ENCODE results near the gene MGAT4B. TPM values are rescaled to one million over a fixed set of nuclear protein-coding genes. Genes with fewer than 3 reads are reported as not detected.

MGAT4B gene
- total and polyA plus RNA-seq, 4 experiments from 2014 or later: 8.3 to 121 (median 71.5) TPM

DNA sequence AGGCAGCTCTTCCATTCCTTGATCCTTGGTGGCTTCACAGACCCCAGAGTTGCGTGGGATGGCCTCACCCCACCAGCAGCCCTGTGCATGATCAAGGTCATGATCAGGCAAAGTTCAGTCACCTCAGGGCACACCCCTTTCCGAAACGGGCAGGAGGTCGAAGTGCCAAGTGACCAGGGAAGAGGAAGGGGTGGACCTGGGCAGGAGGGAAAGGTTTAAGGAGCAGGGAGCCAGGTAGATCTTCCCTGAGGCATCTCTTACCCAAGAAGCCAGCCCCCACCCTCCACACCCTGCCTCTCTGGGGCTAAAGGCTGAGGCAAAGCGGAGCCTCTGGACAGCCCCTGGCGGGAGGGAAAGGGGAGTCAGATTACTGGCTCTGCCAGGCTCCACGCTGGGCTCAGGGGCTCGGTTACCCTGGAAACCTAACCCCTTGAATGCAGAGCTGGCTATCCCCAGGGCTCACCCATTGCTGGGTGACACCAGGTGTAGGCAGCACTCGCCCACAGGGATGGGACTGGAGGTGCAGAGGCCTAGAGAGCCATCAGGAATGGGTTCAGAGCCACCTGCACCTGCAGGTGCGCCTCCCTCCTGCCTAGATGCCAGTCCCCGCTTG lies 3.6 kb downstream of the MGAT4B start:
- H3K27ac Mint-ChIP-seq: peak overlapping the region in 4 of 7 donors; percentile 27 to 87 (median 51)
- ChIA-PET POLR2A (ENCODE audit: partially characterized antibody) (interaction anchor here (1.0 to 8.7 kb wide), 9 partner anchors 7 to 105 kb away, joined by 3 to 159 read pairs (median 6); partner anchors contain the start of genes LTC4S, MAML1, MRNIP and SQSTM1), CTCF (ENCODE audit: partially characterized antibody) (interaction anchor here (1.2 to 4.9 kb wide), 10 partner anchors 40 to 288 kb away, joined by 3 to 57 read pairs (median 5); partner anchors contain the start of genes MAML1, MRNIP and TBC1D9B)
- peaks cover 42% of the 10 kb centered on the region for H3K4me1 ChIP-seq (ENCODE audit: insufficient read depth, low read length)
- no peak overlapping the region for H3K27ac ChIP-seq (ENCODE audit: low read depth, low read length)
- no peaks in the 10 kb centered on the region for H3K27me3 Mint-ChIP-seq
- peak overlapping the region in 1 of 8 donors; percentile 10 for H3K4me3 Mint-ChIP-seq
- H3K36me3 ChIP-seq (ENCODE audit: insufficient read depth, low read length): peaks cover 16% of the 10 kb centered on the region
- H3K9me3 ChIP-seq (ENCODE audit: control insufficient read depth in 1 of 2, low read length in 2 of 2): no peaks in the 10 kb centered on the region
- H3K9me3 Mint-ChIP-seq: no peaks in the 10 kb centered on the region
- H3K36me3 Mint-ChIP-seq: peaks cover 3 to 21% of the 10 kb centered on the region in 2 donors
- intact Hi-C loops (cut with micrococcal nuclease): loop anchor here (1.0 to 10.0 kb wide), 4 partner anchors 34 to 287 kb away; partner anchors contain the start of gene RNF130
- peaks cover 14 to 47% (median 30%) of the 10 kb centered on the region in 4 donors for H3K4me1 Mint-ChIP-seq
- no peak for DNase-seq
- no peak overlapping the region for H3K4me3 ChIP-seq (ENCODE audit: low read length in 2 of 2)
- no peaks in the 10 kb centered on the region for H3K27me3 ChIP-seq (ENCODE audit: insufficient read depth, low read length)

DNA sequence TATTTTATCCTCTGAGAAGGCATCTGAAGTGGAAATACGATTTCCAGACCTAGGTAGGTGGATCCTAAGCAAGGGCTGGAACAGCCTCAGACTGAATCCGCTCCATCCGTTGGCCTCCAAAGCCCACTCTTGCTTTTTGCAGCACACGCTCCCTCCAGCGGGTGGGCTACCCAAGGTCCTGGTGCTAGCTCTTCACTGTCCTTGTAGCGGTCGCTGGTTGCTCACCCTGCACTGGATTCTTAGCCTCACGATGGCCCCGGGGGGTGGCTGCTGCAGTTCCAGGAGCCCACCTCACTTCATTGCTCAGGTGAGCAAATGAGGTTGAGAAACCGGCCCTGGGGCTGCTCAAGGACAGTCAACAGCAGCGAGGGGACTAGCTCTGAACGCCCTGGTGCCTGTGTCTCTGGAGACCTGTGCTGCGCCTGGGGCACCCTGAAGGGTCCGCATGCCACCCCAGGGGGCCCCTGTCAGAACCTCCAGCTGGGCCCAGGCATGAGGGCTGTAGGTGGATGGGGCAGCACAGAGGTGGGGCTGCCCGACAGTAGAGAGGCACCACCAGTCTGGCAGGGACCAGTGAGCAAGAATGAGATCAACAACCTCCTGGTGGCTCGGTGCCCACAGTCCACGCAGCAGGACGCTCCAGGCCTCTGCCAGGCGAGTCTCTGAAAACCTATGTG lies 4.3 kb downstream of the MGAT4B start:
- Mint-ChIP-seq H3K9me3 (no peaks in the 10 kb centered on the region), H3K27ac (peak overlapping the region in 6 of 7 donors; percentile 27 to 85 (median 66)), H3K4me3 (peak overlapping the region in 2 of 8 donors; percentile 43 to 81), H3K36me3 (peaks cover 3 to 24% of the 10 kb centered on the region in 2 donors), H3K27me3 (no peaks in the 10 kb centered on the region), H3K4me1 (peaks cover 14 to 48% (median 30%) of the 10 kb centered on the region in 4 donors)
- Histone ChIP-seq H3K9me3 (ENCODE audit: control insufficient read depth in 1 of 2, low read length in 2 of 2) (no peaks in the 10 kb centered on the region), H3K27ac (ENCODE audit: low read depth, low read length) (no peak overlapping the region), H3K27me3 (ENCODE audit: insufficient read depth, low read length) (no peaks in the 10 kb centered on the region), H3K36me3 (ENCODE audit: insufficient read depth, low read length) (peaks cover 17% of the 10 kb centered on the region), H3K4me3 (ENCODE audit: low read length in 2 of 2) (no peak overlapping the region), H3K4me1 (ENCODE audit: insufficient read depth, low read length) (peaks cover 42% of the 10 kb centered on the region)
- no peak for DNase-seq
- intact Hi-C loops (cut with micrococcal nuclease): loop anchor here (1.0 to 10.0 kb wide), 4 partner anchors 35 to 288 kb away; partner anchors contain the start of gene RNF130
- CTCF ChIA-PET (ENCODE audit: partially characterized antibody): interaction anchor here (0.7 to 4.9 kb wide), 38 partner anchors 10 to 289 kb away, joined by 3 to 57 read pairs (median 4); partner anchors contain the start of genes LTC4S, MAML1, MRNIP and SQSTM1
- POLR2A ChIA-PET (ENCODE audit: partially characterized antibody): interaction anchor here (0.7 to 8.7 kb wide), 11 partner anchors 9 to 179 kb away, joined by 3 to 159 read pairs (median 6); partner anchors contain the start of genes HNRNPH1, LTC4S, MAML1 and MRNIP

DNA sequence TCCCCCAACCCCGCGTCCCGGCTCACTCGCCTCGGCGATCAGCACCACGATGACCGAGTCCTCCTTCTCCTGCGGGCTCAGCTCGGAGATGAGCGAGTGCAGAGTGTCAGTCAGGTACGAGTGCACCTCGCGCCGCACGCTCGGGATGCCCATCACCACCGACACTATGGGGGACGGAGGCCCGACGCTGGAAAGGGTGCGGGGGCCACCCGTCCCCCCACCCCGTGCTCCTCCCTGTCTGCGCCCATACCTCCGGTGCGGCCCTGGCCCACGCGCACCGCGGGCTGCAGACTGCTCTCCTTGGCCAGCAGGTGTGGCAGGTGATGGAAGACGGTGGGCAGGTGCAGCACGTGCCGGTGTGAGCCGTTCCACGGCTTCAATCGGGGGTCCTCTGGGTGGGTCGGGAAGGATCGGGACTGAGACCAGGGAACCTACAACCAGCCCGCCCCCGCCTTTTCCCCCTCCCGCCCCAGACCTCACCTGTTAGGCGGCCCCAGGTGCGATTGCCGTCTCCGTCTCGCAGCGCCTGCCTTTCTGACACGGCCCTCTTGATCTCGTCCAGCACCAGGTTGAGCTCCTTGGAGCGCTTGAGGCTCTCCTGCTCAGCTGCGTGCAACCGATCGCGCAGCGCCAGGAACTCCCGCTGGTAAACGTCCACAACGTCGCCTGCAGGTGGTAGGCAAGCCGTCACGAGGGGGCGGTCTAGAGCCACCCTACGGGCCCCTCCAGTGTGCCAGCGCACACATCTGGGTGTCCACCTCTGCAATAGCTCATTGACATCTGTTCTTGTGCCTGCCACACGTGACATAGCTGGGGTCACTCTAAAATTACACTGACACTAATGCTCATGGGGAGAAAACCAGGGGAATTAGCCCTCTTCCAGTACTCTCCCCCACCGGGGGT lies 5.1 kb downstream of the MGAT4B start:
- no peaks in the 10 kb centered on the region for H3K9me3 Mint-ChIP-seq
- CTCF ChIA-PET (ENCODE audit: partially characterized antibody): interaction anchor here (0.7 to 4.9 kb wide), 40 partner anchors 9 to 291 kb away, joined by 3 to 57 read pairs (median 4); partner anchors contain the start of genes LTC4S, MAML1, MRNIP and SQSTM1
- H3K4me1 Mint-ChIP-seq: peaks cover 19 to 56% (median 33%) of the 10 kb centered on the region in 4 donors
- H3K27me3 Mint-ChIP-seq: no peaks in the 10 kb centered on the region
- DNase-seq: peak; percentile 77 to 81 (median 79)
- Histone ChIP-seq H3K36me3 (ENCODE audit: insufficient read depth, low read length) (peaks cover 17% of the 10 kb centered on the region), H3K27ac (ENCODE audit: low read depth, low read length) (no peak overlapping the region), H3K4me3 (ENCODE audit: low read length in 2 of 2) (no peak overlapping the region), H3K27me3 (ENCODE audit: insufficient read depth, low read length) (no peaks in the 10 kb centered on the region), H3K9me3 (ENCODE audit: control insufficient read depth in 1 of 2, low read length in 2 of 2) (no peaks in the 10 kb centered on the region), H3K4me1 (ENCODE audit: insufficient read depth, low read length) (peaks cover 42% of the 10 kb centered on the region)
- peaks cover 3 to 28% of the 10 kb centered on the region in 2 donors for H3K36me3 Mint-ChIP-seq
- intact Hi-C loops (cut with micrococcal nuclease): loop anchor here (1.0 to 10.0 kb wide), 5 partner anchors 36 to 289 kb away; partner anchors contain the start of genes RNF130 and TBC1D9B
- peak overlapping the region in 6 of 7 donors; percentile 57 to 85 (median 84) for H3K27ac Mint-ChIP-seq
- H3K4me3 Mint-ChIP-seq: peak overlapping the region in 6 of 8 donors; percentile 15 to 81 (median 46)
- POLR2A ChIA-PET (ENCODE audit: partially characterized antibody): interaction anchor here (0.7 to 8.7 kb wide), 11 partner anchors 8 to 179 kb away, joined by 3 to 159 read pairs (median 6); partner anchors contain the start of genes HNRNPH1, LTC4S, MAML1 and MRNIP

DNA sequence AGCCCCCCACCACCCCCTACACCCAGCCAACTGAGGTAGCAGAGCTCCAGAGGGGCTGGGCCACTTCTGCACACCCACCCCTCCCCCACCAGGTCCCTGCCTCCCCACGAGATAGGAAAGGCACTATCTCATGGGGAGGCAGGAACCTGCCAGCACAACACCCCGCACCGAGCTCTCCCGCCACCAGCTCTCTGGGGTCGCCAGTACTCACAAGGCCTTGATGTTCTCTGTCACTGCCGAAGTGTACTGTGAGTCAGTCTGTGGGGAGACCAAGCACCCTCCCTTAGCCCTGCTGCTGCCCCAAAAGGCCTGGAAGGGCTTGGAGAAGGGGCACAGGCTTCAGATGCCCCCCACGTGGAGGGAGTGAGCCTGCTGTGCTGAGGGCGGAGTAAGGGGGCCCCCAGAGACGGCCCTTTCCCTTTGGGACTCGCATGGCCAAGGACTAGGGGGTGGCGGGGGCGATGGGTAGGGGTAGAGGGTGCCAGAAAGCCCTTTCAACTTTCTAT lies 5.9 kb downstream of the MGAT4B start:
- H3K36me3 Mint-ChIP-seq: peaks cover 3 to 28% of the 10 kb centered on the region in 2 donors
- no peaks in the 10 kb centered on the region for H3K9me3 Mint-ChIP-seq
- Histone ChIP-seq H3K4me1 (ENCODE audit: insufficient read depth, low read length) (peaks cover 42% of the 10 kb centered on the region), H3K27ac (ENCODE audit: low read depth, low read length) (no peak overlapping the region), H3K27me3 (ENCODE audit: insufficient read depth, low read length) (no peaks in the 10 kb centered on the region), H3K9me3 (ENCODE audit: control insufficient read depth in 1 of 2, low read length in 2 of 2) (no peaks in the 10 kb centered on the region), H3K4me3 (ENCODE audit: low read length in 2 of 2) (no peak overlapping the region), H3K36me3 (ENCODE audit: insufficient read depth, low read length) (peaks cover 17% of the 10 kb centered on the region)
- H3K27me3 Mint-ChIP-seq: no peaks in the 10 kb centered on the region
- CTCF ChIA-PET (ENCODE audit: partially characterized antibody): interaction anchor here (1.3 to 4.9 kb wide), 8 partner anchors 12 to 291 kb away, joined by 3 to 57 read pairs (median 6); partner anchors contain the start of gene TBC1D9B
- intact Hi-C loops (cut with micrococcal nuclease): loop anchor here (1.0 to 10.0 kb wide), 4 partner anchors 37 to 272 kb away; partner anchors contain the start of genes RNF130 and TBC1D9B
- H3K4me1 Mint-ChIP-seq: peaks cover 19 to 56% (median 33%) of the 10 kb centered on the region in 4 donors
- no peak overlapping the region for H3K27ac Mint-ChIP-seq
- DNase-seq: no peak
- POLR2A ChIA-PET (ENCODE audit: partially characterized antibody): interaction anchor here (1.2 to 2.0 kb wide), 4 partner anchors 19 to 178 kb away, joined by 3 to 9 read pairs (median 8); partner anchors contain the start of gene HNRNPH1
- no peak overlapping the region for H3K4me3 Mint-ChIP-seq

DNA sequence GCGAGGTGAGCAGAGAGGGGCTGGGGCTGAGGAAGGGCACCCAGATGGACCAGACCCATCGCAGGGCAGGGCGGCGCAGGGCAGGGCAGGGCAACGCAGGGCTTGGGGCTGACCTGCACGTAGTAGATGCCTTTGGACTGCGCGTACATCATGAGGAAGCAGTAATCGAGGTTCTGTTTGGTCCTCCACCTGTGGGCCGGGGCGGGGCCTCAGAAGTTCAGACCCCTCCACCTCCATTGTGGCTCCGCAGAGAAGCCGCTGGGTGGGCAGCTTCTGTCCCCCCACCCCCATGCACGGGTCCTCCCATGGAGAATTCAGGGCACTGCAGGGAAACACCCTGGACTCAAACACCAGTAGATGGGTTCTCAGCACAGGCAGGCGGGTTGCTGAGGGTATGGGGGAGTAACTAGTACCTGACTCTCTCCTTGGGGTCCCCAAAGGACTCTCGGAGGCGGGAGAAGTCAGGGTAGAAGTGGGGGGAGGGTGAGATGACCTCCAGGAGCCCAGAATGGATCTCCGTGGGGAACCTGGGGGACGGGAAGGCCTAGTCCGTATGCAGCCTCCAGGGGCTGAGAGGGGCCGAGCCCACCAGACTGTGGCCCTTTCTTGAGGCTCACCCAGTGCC lies 6.5 kb downstream of the MGAT4B start:
- Histone ChIP-seq H3K4me3 (ENCODE audit: low read length in 2 of 2) (no peak overlapping the region), H3K27ac (ENCODE audit: low read depth, low read length) (no peak overlapping the region), H3K36me3 (ENCODE audit: insufficient read depth, low read length) (peaks cover 17% of the 10 kb centered on the region), H3K27me3 (ENCODE audit: insufficient read depth, low read length) (no peaks in the 10 kb centered on the region), H3K4me1 (ENCODE audit: insufficient read depth, low read length) (peaks cover 40% of the 10 kb centered on the region), H3K9me3 (ENCODE audit: control insufficient read depth in 1 of 2, low read length in 2 of 2) (no peaks in the 10 kb centered on the region)
- Mint-ChIP-seq H3K4me1 (peaks cover 16 to 53% (median 32%) of the 10 kb centered on the region in 4 donors), H3K9me3 (no peaks in the 10 kb centered on the region), H3K4me3 (no peak overlapping the region), H3K27ac (peak overlapping the region in 1 of 7 donors; percentile 54), H3K27me3 (no peaks in the 10 kb centered on the region), H3K36me3 (peaks cover 3 to 28% of the 10 kb centered on the region in 2 donors)
- ChIA-PET CTCF (ENCODE audit: partially characterized antibody) (interaction anchor here (1.9 to 4.9 kb wide), 5 partner anchors 12 to 289 kb away, joined by 4 to 57 read pairs (median 7); partner anchors contain the start of gene TBC1D9B), POLR2A (ENCODE audit: partially characterized antibody) (interaction anchor here (1.2 kb wide), 1 partner anchor 20 kb away, joined by 3 read pairs; no protein-coding TSS in a partner anchor)
- intact Hi-C loops (cut with micrococcal nuclease): loop anchor here (5.0 to 10.0 kb wide), 3 partner anchors 37 to 272 kb away; partner anchors contain the start of gene RNF130
- no peak for DNase-seq

DNA sequence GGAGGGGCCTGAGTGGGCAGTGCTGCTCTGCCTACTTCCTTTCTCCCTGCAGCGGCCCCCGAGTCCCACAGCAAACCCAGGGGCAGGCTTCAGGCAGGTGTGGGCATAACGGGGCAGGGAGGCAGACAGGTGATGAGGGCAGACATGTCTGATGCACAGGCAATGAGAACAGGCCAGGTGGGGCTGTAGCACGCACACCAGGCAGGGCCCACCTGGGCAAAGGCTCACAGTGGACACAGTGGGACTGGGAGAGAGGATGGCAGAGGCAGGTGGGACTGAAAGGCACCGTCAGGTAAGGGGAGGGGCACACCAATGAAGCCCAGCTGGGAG lies 7.1 kb downstream of the MGAT4B start:
- Histone ChIP-seq H3K27me3 (ENCODE audit: insufficient read depth, low read length) (no peaks in the 10 kb centered on the region), H3K27ac (ENCODE audit: low read depth, low read length) (no peak overlapping the region), H3K36me3 (ENCODE audit: insufficient read depth, low read length) (peaks cover 17% of the 10 kb centered on the region), H3K4me1 (ENCODE audit: insufficient read depth, low read length) (peaks cover 40% of the 10 kb centered on the region), H3K4me3 (ENCODE audit: low read length in 2 of 2) (no peak overlapping the region), H3K9me3 (ENCODE audit: control insufficient read depth in 1 of 2, low read length in 2 of 2) (no peaks in the 10 kb centered on the region)
- Mint-ChIP-seq H3K27me3 (no peaks in the 10 kb centered on the region), H3K36me3 (peaks cover 3 to 28% of the 10 kb centered on the region in 2 donors), H3K4me1 (peaks cover 11 to 53% (median 29%) of the 10 kb centered on the region in 4 donors), H3K9me3 (no peaks in the 10 kb centered on the region), H3K4me3 (peak overlapping the region in 1 of 8 donors; percentile 29), H3K27ac (peak overlapping the region in 3 of 7 donors; percentile 54 to 65 (median 55))
- ChIA-PET POLR2A (ENCODE audit: partially characterized antibody) (no interaction called here), CTCF (ENCODE audit: partially characterized antibody) (interaction anchor here (4.9 kb wide), 1 partner anchor 108 kb away, joined by 57 read pairs; the partner anchor contains the start of gene TBC1D9B)
- DNase-seq: no peak
- intact Hi-C loops (cut with micrococcal nuclease): no loop called here

Measured in CD4-positive, alpha-beta memory T cell (primary cell).